A172 (cell line): ENCODE measurements around the gene MTOR. TPM values are rescaled to one million over a fixed set of nuclear protein-coding genes. Genes with fewer than 3 reads are reported as not detected.

Experiments used
- DNase-seq: peaks from one replicate; pipeline ENCODE4 v3.0.0-alpha.2; 2015; ENCODE audit warnings: low spot score
- total RNA-seq: library from RNA; depleted of rRNA; stranded (reverse); fragments of >200 nt; shearing (Covaris generic); gene quantifications from 2 replicates; pipeline ENCODE4 v1.2.3, GENCODE V29; 2014

Gene MTOR
- total RNA-seq, 1 experiment from 2014 or later: 27.7 TPM

- no peak for DNase-seq
These were observed 18.5 kb upstream of the MTOR start for GRCh38 chr1:11280719-11281376.

- no peak for DNase-seq
These were observed 17.3 kb upstream of the MTOR start for GRCh38 chr1:11279630-11280029.

GRCh38 chr1:11279152-11279551 is 16.8 kb upstream of the MTOR start:
- DNase-seq: no peak

GRCh38 chr1:11273595-11274234 is 11.4 kb upstream of the MTOR start:
- DNase-seq: no peak

GRCh38 chr1:11272832-11273594 is 10.7 kb upstream of the MTOR start, which contains the start of gene UBIAD1:
Gene UBIAD1 (plus strand): TSS chr1:11273198. CDS start chr1:11273532, 334 bp downstream.
- peak; percentile 66 for DNase-seq

- no peak for DNase-seq
These were observed 10.1 kb upstream of the MTOR start for GRCh38 chr1:11272544-11272831.

- peak; percentile 11 for DNase-seq
These were observed 5.3 kb upstream of the MTOR start for GRCh38 chr1:11267350-11268337.

GRCh38 chr1:11266268-11267074 is 4.1 kb upstream of the MTOR start:
- no peak for DNase-seq

- no peak for DNase-seq
These were observed 6.1 kb downstream of the MTOR start for GRCh38 chr1:11256299-11256698.

- DNase-seq: no peak
These were observed 9.1 kb downstream of the MTOR start for GRCh38 chr1:11253226-11253625.

GRCh38 chr1:11252538-11252937 is 9.8 kb downstream of the MTOR start:
- DNase-seq: no peak

- no peak for DNase-seq
These were observed 14.2 kb downstream of the MTOR start for GRCh38 chr1:11248169-11248568.

GRCh38 chr1:11245904-11246719 is 16.2 kb downstream of the MTOR start:
- no peak for DNase-seq

- no peak for DNase-seq
These were observed 17.1 kb downstream of the MTOR start for GRCh38 chr1:11245248-11245647.

- DNase-seq: no peak
These were observed 24.0 kb downstream of the MTOR start for GRCh38 chr1:11238311-11238710.

GRCh38 chr1:11237356-11237755 is 25.0 kb downstream of the MTOR start:
- DNase-seq: no peak

- DNase-seq: no peak
These were observed 29.1 kb downstream of the MTOR start for GRCh38 chr1:11233208-11233607.

GRCh38 chr1:11229203-11229602 is 33.1 kb downstream of the MTOR start:
- no peak for DNase-seq

GRCh38 chr1:11227106-11228077 is 35.0 kb downstream of the MTOR start:
- DNase-seq: no peak
